K562 (cell line): ENCODE data around the gene UIMC1. TPM values are rescaled to one million over a fixed set of nuclear protein-coding genes. Genes with fewer than 3 reads are reported as not detected.

Experiments used
- CHD7 ChIP-seq: fragments of 200-600 bp; sonication (generic); IDR thresholded peaks from one replicate; pipeline ENCODE4 v1.6.1; 2012; ENCODE audit warnings: mild to moderate bottlenecking, low read depth, low read length, inconsistent platforms
- GATAD2B ChIP-seq: fragments of 450-650 bp; IDR thresholded peaks from 2 replicates; pipeline ENCODE4 v1.6.1; 2017; ENCODE audit warnings: mild to moderate bottlenecking, borderline replicate concordance
- MCM3 ChIP-seq: fragments of 450-650 bp; IDR thresholded peaks from 2 replicates; pipeline ENCODE4 v1.6.1; 2016
- NFRKB ChIP-seq: fragments of 450-650 bp; IDR thresholded peaks from 2 replicates; pipeline ENCODE4 v1.6.1; 2016; ENCODE audit warnings: low read depth
- polyA plus RNA-seq, 8 experiments: library from polyadenylated mRNA; depleted of rRNA in 4 of 8; stranded (reverse) in 5 of 8; unstranded in 3 of 8; fragments of >200 nt; fragmentation: Nextera tagmentation in 2 of 8; fragmentation: Illumina TruSeq in 1 of 8; extraction: Ambion mirVana in 2 of 8; extraction: Trizol in 1 of 8; gene quantifications; 2 replicates each; pipeline versions ENCODE4 v1.2.1 to v1.2.3, GENCODE V29; 2011 to 2014; ENCODE audit warnings: inconsistent platforms in 1 of 8, missing spikeins in 1 of 8
- total RNA-seq, 7 experiments: library from RNA; depleted of rRNA in 6 of 7; stranded (reverse); fragments of >200 nt in 6 of 7; fragmentation: Illumina TruSeq in 2 of 7; extraction: Trizol in 2 of 7; gene quantifications; 2 replicates each; pipeline versions ENCODE4 v1.2.1 to v1.2.3, GENCODE V29; 2011 to 2021; ENCODE audit warnings: low replicate concordance in 1 of 7

The UIMC1 gene
- total and polyA plus RNA-seq, 9 of the 15 experiments (the other 6 are each of a cell fraction or from before 2014, with no cell fraction given): 14.9 to 51.7 (median 36.8) TPM

- TF ChIP-seq CHD7: no peak
- no peak for TF ChIP-seq MCM3
- no peak for TF ChIP-seq GATAD2B
- TF ChIP-seq NFRKB: no peak
Observed at GRCh38 chr5:176864755-176865154, 141.8 kb downstream of the UIMC1 start (continued).
